CD8-positive, alpha-beta memory T cell (primary cell): ENCODE data around the gene PDE2A. TPM values are rescaled to one million over a fixed set of nuclear protein-coding genes. Genes with fewer than 3 reads are reported as not detected.
A peak's percentile ranks its signal among the peaks of the same experiment; 100 is the strongest.

Experiments used
- CTCF ChIA-PET: fragments of 350-600 bp; sonication (Branson Sonifier 250); formaldehyde crosslinking; loops from one replicate; lab custom pipeline; 2021; ENCODE audit warnings: antibody characterized with exemption; lab: Charles Lee
- POLR2A ChIA-PET: fragments of 350-600 bp; sonication (Branson Sonifier 250); formaldehyde crosslinking; loops from one replicate; lab custom pipeline; 2021; ENCODE audit warnings: antibody characterized with exemption; lab: Charles Lee
- DNase-seq, 5 donors: peaks; one replicate each; pipeline versions ENCODE4 v3.0.0 to v3.0.0-alpha.2; 2020 to 2022; ENCODE audit warnings: mixed read lengths in 1 of 5
- H3K27ac ChIP-seq: one replicate; pipeline ENCODE4 v1.7.0; 2013; ENCODE audit warnings: low read depth, mild to moderate bottlenecking, low read length, moderate library complexity
- H3K27me3 ChIP-seq: 2 replicates; pipeline ENCODE4 v1.7.0; 2013; ENCODE audit warnings: low read length, mild to moderate bottlenecking; ENCODE audit not compliant: insufficient read depth, poor library complexity, severe bottlenecking
- H3K36me3 ChIP-seq: 2 replicates; pipeline ENCODE4 v1.7.0; 2013; ENCODE audit warnings: mild to moderate bottlenecking, low read length, moderate library complexity; ENCODE audit not compliant: insufficient read depth
- H3K4me1 ChIP-seq: 2 replicates; pipeline ENCODE4 v1.7.0; 2013; ENCODE audit warnings: mild to moderate bottlenecking, low read length, moderate library complexity; ENCODE audit not compliant: insufficient read depth
- H3K4me3 ChIP-seq: 2 replicates; pipeline ENCODE4 v1.7.0; 2013; ENCODE audit warnings: mild to moderate bottlenecking, low read length
- H3K9me3 ChIP-seq: 2 replicates; pipeline ENCODE4 v1.7.0; 2013; ENCODE audit warnings: mild to moderate bottlenecking, low read length
- H3K27ac Mint-ChIP-seq, 8 donors: one replicate each; pipeline ENCODE4 v1.8.0; 2020 to 2021; ENCODE audit warnings: mixed read lengths in 8 of 8, mild to moderate bottlenecking in 6 of 8, inconsistent platforms in 3 of 8, moderate library complexity in 3 of 8
- H3K27me3 Mint-ChIP-seq, 2 donors: one replicate each; pipeline ENCODE4 v1.8.0; 2020 to 2021; ENCODE audit warnings: mixed read lengths in 2 of 2, mild to moderate bottlenecking in 1 of 2, moderate library complexity in 1 of 2
- H3K36me3 Mint-ChIP-seq, 3 donors: one replicate each; pipeline ENCODE4 v1.8.0; 2020 to 2021; ENCODE audit warnings: mixed read lengths in 3 of 3, inconsistent platforms in 1 of 3, mild to moderate bottlenecking in 1 of 3
- H3K4me1 Mint-ChIP-seq, 3 donors: one replicate each; pipeline ENCODE4 v1.8.0; 2020 to 2021; ENCODE audit warnings: mixed read lengths in 3 of 3, inconsistent platforms in 1 of 3, mild to moderate bottlenecking in 1 of 3
- H3K4me3 Mint-ChIP-seq, 7 donors: one replicate each; pipeline ENCODE4 v1.8.0; 2020 to 2021; ENCODE audit warnings: mixed read lengths in 7 of 7, mild to moderate bottlenecking in 6 of 7, moderate library complexity in 4 of 7, inconsistent platforms in 2 of 7
- H3K9me3 Mint-ChIP-seq, 5 donors: one replicate each; pipeline ENCODE4 v1.8.0; 2020 to 2022; ENCODE audit warnings: mixed read lengths in 5 of 5, mild to moderate bottlenecking in 3 of 5, moderate library complexity in 2 of 5, inconsistent platforms in 1 of 5
- polyA plus RNA-seq: library from polyadenylated mRNA; unstranded; fragments of 300-500 nt; fragmentation: Illumina TruSeq; gene quantifications from one replicate; pipeline ENCODE4 v1.2.3, GENCODE V29; 2021
- total RNA-seq, 2 experiments: library from RNA; stranded (reverse); gene quantifications; one replicate each; pipeline ENCODE4 v1.2.3, GENCODE V29; 2021

Gene PDE2A
- total and polyA plus RNA-seq, 3 experiments from 2014 or later = 0.08 to 0.66 (median 0.55) TPM

GRCh38 chr11:72642884-72643522 lies 31.2 kb downstream of the PDE2A start:
- peak overlapping the region in 6 of 7 donors; percentile 21 to 84 (median 69) for H3K4me3 Mint-ChIP-seq
- CTCF ChIA-PET = interaction anchor here (0.6 to 4.1 kb wide), 9 partner anchors 11 to 172 kb away, joined by 3 to 28 read pairs (median 4); no protein-coding TSS in a partner anchor

GRCh38 chr11:72642043-72642883 lies 32.0 kb downstream of the PDE2A start:
- no peaks in the 10 kb centered on the region for H3K36me3 ChIP-seq
- peak in 1 of 5 donors; percentile 9 for DNase-seq
- Mint-ChIP-seq H3K4me3 (peak overlapping the region in 5 of 7 donors; percentile 47 to 84 (median 71)), H3K36me3 (no peaks in the 10 kb centered on the region), H3K9me3 (peaks cover 0 to 2% (median 0%) of the 10 kb centered on the region in 5 donors), H3K4me1 (no peaks in the 10 kb centered on the region), H3K27me3 (peaks cover 4 to 6% of the 10 kb centered on the region in 2 donors), H3K27ac (peak overlapping the region in 1 of 8 donors; percentile 83)
- H3K27ac ChIP-seq = no peak overlapping the region
- peaks cover 5% of the 10 kb centered on the region for H3K4me1 ChIP-seq
- no peaks in the 10 kb centered on the region for H3K9me3 ChIP-seq
- ChIA-PET CTCF (interaction anchor here (1.2 to 4.1 kb wide), 4 partner anchors 53 to 171 kb away, joined by 3 to 28 read pairs (median 19); no protein-coding TSS in a partner anchor), POLR2A (no interaction called here)
- peaks cover 25% of the 10 kb centered on the region for H3K27me3 ChIP-seq
- peak overlapping the region; percentile 55 for H3K4me3 ChIP-seq

More at GRCh38 chr11:72642884-72643522, 31.2 kb downstream of the PDE2A start:
- H3K27me3 ChIP-seq = peaks cover 23% of the 10 kb centered on the region
- Mint-ChIP-seq H3K27ac (no peak overlapping the region), H3K27me3 (peaks cover 0 to 4% of the 10 kb centered on the region in 2 donors), H3K4me1 (no peaks in the 10 kb centered on the region), H3K9me3 (peaks cover 0 to 2% (median 0%) of the 10 kb centered on the region in 5 donors), H3K36me3 (no peaks in the 10 kb centered on the region)
- H3K9me3 ChIP-seq = no peaks in the 10 kb centered on the region
- peaks cover 5% of the 10 kb centered on the region for H3K4me1 ChIP-seq
- DNase-seq = peak; percentile 48 to 69 (median 60)
- no peak overlapping the region for H3K27ac ChIP-seq
- H3K4me3 ChIP-seq = peak overlapping the region; percentile 55
- POLR2A ChIA-PET = no interaction called here
- H3K36me3 ChIP-seq = no peaks in the 10 kb centered on the region

- H3K36me3 ChIP-seq = no peaks in the 10 kb centered on the region
- no peaks in the 10 kb centered on the region for H3K9me3 ChIP-seq
- no peaks in the 10 kb centered on the region for H3K36me3 Mint-ChIP-seq
- POLR2A ChIA-PET = no interaction called here
- no peak for DNase-seq
- peaks cover 26% of the 10 kb centered on the region for H3K27me3 ChIP-seq
- peak overlapping the region in 1 of 7 donors; percentile 84 for H3K4me3 Mint-ChIP-seq
- CTCF ChIA-PET = interaction anchor here (1.2 to 3.1 kb wide), 2 partner anchors 55 to 170 kb away, joined by 3 to 28 read pairs; no protein-coding TSS in a partner anchor
- peaks cover 5% of the 10 kb centered on the region for H3K4me1 ChIP-seq
- H3K4me3 ChIP-seq = no peak overlapping the region
- H3K9me3 Mint-ChIP-seq = peaks cover 0 to 2% (median 0%) of the 10 kb centered on the region in 5 donors
- H3K4me1 Mint-ChIP-seq = no peaks in the 10 kb centered on the region
- no peak overlapping the region for H3K27ac ChIP-seq
- peak overlapping the region in 1 of 8 donors; percentile 83 for H3K27ac Mint-ChIP-seq
- peaks cover 4 to 10% of the 10 kb centered on the region in 2 donors for H3K27me3 Mint-ChIP-seq
Measured at GRCh38 chr11:72641522-72642042, 32.6 kb downstream of the PDE2A start.

DNA sequence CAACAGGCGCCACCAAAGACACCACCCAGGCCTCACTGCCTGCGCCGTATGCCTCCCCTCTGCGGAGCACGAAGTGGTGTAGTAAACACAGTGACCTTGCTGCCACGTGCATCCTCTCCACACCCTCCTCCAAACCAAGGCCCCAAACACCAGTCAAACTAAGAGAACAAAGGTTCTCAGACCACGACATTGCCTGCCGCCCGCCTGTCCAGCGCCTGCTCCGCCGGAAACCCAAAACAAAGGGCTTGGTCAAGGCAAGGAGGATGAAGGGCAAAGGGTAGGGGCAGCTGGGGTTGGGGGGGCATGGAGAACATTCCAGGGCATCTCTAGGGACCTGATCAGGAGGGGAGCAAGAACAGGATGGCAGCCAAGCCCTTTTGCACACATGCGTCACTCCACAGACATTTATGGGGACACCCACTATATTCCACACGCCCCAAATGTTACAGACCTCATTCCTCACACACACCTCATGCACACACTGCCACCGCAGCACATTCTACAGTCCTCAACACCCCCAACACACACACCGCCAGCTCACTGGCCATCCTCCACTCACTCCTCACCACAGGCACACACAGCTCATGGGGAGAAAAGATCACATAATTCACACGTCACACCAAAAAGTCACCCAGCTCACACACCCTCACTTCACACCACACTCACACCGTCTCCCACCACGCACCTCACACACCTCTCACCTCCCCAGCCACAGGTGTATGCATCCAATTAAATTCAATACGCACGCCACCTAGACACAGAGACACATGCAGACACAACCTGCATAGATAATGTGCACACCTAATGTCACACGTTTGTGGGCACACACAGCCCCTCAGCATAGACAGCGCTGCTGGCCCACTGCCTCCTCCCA lies 34.5 kb downstream of the PDE2A start:
- DNase-seq = no peak
- POLR2A ChIA-PET = no interaction called here
- Mint-ChIP-seq H3K36me3 (no peaks in the 10 kb centered on the region), H3K27me3 (peaks cover 12 to 19% of the 10 kb centered on the region in 2 donors), H3K27ac (no peak overlapping the region), H3K4me1 (no peaks in the 10 kb centered on the region), H3K4me3 (no peak overlapping the region), H3K9me3 (peaks cover 0 to 2% (median 0%) of the 10 kb centered on the region in 5 donors)
- H3K4me3 ChIP-seq = no peak overlapping the region
- H3K27ac ChIP-seq = no peak overlapping the region
- no peaks in the 10 kb centered on the region for H3K36me3 ChIP-seq
- H3K9me3 ChIP-seq = no peaks in the 10 kb centered on the region
- H3K27me3 ChIP-seq = peaks cover 26% of the 10 kb centered on the region
- peaks cover 5% of the 10 kb centered on the region for H3K4me1 ChIP-seq
- CTCF ChIA-PET = no interaction called here

GRCh38 chr11:72637926-72638325 lies 36.3 kb downstream of the PDE2A start:
- ChIA-PET POLR2A (no interaction called here), CTCF (interaction anchor here (0.9 to 1.3 kb wide), 3 partner anchors 48 to 167 kb away, joined by 4 read pairs; no protein-coding TSS in a partner anchor)
- Histone ChIP-seq H3K4me3 (no peak overlapping the region), H3K4me1 (peaks cover 5% of the 10 kb centered on the region), H3K27me3 (peaks cover 26% of the 10 kb centered on the region), H3K36me3 (no peaks in the 10 kb centered on the region), H3K9me3 (no peaks in the 10 kb centered on the region), H3K27ac (no peak overlapping the region)
- H3K4me3 Mint-ChIP-seq = no peak overlapping the region
- DNase-seq = no peak
- no peak overlapping the region for H3K27ac Mint-ChIP-seq
- no peaks in the 10 kb centered on the region for H3K36me3 Mint-ChIP-seq
- peaks cover 9 to 21% of the 10 kb centered on the region in 2 donors for H3K27me3 Mint-ChIP-seq
- no peaks in the 10 kb centered on the region for H3K4me1 Mint-ChIP-seq
- H3K9me3 Mint-ChIP-seq = no peaks in the 10 kb centered on the region

- H3K27ac ChIP-seq = no peak overlapping the region
- Mint-ChIP-seq H3K9me3 (no peaks in the 10 kb centered on the region), H3K36me3 (no peaks in the 10 kb centered on the region), H3K27me3 (peaks cover 9 to 21% of the 10 kb centered on the region in 2 donors), H3K4me1 (no peaks in the 10 kb centered on the region), H3K4me3 (no peak overlapping the region), H3K27ac (no peak overlapping the region)
- H3K9me3 ChIP-seq = no peaks in the 10 kb centered on the region
- ChIA-PET CTCF (no interaction called here), POLR2A (no interaction called here)
- no peaks in the 10 kb centered on the region for H3K36me3 ChIP-seq
- H3K4me1 ChIP-seq = peaks cover 5% of the 10 kb centered on the region
- no peak overlapping the region for H3K4me3 ChIP-seq
- DNase-seq = no peak
- H3K27me3 ChIP-seq = peaks cover 26% of the 10 kb centered on the region
Measured at GRCh38 chr11:72637198-72637597, 37.0 kb downstream of the PDE2A start.

DNA sequence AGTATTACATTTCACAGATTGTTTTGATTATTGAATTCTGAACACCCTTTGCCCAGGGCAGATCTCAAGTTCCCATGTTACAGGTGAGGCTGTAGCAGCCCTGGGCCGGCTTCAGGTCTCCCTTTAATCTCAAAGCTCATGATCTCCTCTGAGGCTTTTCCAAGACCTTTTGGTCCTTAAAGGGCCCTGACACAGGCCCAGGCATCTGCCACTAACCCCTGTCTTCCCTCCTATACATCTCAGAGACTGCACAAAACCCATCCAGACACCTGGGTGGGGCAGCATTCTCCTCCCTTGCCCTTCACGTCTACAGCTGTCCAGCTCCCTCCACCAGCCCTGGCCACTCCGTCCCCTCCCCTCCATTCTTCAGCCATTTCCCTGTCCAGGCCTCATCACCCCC lies 37.8 kb downstream of the PDE2A start:
- no peak overlapping the region for H3K27ac ChIP-seq
- Mint-ChIP-seq H3K4me3 (no peak overlapping the region), H3K27me3 (peaks cover 9 to 21% of the 10 kb centered on the region in 2 donors), H3K27ac (peak overlapping the region in 1 of 8 donors; percentile 23), H3K9me3 (no peaks in the 10 kb centered on the region), H3K36me3 (no peaks in the 10 kb centered on the region), H3K4me1 (no peaks in the 10 kb centered on the region)
- ChIA-PET POLR2A (no interaction called here), CTCF (interaction anchor here (1.0 kb wide), 1 partner anchor 32 kb away, joined by 3 read pairs; no protein-coding TSS in a partner anchor)
- no peak overlapping the region for H3K4me3 ChIP-seq
- no peaks in the 10 kb centered on the region for H3K4me1 ChIP-seq
- H3K9me3 ChIP-seq = no peaks in the 10 kb centered on the region
- no peak for DNase-seq
- no peaks in the 10 kb centered on the region for H3K36me3 ChIP-seq
- peaks cover 20% of the 10 kb centered on the region for H3K27me3 ChIP-seq
